ENCODE data around the gene OR52E5.

Gene OR52E5

DNA sequence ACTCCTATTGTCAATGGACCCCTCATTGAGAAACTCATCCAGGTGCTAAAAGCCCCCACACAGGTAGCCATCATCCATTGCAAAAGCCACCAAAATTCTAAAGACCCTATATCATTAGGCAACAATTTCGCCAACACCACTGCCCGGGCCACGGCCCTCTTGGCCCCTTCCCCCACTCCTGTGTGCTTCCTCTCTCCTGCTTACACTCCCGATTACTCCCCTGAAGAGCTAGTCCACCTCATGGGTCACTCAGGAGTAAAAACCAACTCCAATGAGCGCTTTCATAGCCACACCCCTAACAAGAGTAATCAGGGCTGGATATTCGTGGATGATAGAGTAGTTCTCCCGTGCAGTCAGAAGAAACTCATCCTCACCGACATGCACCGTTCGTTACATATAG is 40.1 kb downstream of the OR52E5 start:
- DNase-seq (ENCODE audit: low read depth) = no peak

DNA sequence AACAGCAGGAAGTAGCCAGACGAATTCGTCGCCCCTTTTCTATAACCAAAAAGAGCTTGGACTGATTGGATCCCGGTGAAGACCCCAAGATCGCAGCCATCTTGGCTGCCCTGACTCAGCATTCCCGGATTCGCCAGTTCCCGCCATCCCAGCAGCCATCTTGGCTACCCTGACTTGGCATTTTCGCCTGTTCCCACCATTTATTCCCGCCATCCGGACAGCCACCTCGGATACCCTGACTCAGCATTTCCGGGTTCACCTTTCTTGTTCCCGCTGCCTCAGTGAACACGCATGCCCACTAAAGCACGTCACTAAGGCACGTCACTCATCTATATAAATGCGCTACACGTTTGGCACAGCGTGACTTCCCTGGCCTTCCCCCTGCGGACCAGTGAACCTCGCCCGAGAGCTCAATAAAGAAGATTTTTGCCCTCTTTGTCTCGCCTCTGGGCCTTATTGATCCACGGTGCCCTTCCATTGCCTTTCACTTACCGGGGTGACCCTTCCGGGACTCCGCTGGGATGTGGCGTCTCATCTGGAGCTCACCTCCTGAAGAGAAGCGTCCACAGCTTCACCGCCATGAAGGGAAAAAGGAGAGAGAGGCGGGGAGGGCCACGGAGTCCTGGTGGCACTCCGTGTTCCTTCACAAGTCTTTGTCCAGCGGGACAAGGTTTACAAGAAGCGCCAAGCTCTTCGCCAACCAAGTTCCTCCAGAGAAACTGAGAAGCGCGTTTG is 45.0 kb downstream of the OR52E5 start:
- DNase-seq (ENCODE audit: low read depth) = no peak

DNA sequence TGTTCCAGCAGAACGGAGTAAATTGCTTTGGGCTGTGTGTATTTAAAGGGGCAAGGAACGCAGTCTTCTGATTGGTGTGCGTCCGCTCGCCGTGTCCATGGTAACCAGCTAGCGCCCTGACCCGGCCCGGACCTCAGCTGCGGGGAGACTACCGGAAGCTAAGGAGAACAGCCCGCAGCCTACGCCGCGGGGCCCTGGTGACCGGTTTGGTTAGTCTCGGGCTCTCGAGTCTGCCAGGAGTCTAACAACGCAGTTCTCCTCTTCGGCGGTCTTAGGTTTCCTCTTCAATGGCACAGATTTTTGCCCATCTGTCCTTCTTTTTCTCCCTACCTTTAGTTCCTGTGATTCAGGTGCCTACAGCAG is 45.6 kb downstream of the OR52E5 start:
- DNase-seq (ENCODE audit: low read depth) = no peak

DNA sequence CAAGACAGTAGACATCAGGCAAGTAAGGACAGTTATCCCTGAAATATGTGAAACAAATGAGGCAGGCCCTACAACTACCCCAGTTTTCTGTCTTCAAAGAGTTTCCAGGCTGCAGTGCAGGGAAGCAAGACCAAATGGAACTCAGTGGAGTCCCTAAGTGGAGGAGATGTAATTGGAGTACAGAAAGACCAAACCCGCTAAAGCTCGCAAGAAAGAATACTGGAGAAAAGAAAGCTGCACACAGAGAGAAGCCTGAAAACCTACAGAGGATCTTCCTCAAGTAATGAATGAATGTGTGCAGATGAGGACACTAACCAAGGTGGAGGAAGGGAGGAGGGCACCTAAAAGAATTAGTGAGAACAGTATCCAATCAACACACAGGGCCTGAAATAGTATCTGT is 47.7 kb downstream of the OR52E5 start:
- DNase-seq (ENCODE audit: low read depth) = no peak

DNA sequence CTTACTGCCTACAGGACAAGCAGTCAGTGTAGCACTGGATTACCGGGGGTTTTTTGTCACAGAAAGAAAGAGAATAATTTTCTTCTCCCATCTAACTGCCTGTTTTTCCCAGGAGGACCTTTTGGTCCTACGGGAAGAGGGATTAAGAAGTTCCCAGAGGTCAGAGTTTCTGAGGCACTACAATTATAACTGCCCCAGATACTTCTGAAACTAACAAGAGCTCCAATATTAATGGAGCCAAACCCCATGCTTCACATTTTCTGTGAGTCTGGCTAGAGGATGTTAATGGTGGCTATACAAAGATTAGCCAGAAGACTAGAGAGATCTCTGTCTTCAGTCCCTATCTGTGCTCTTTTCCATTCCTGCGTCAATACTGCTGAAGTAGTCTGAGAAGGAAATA is 48.9 kb downstream of the OR52E5 start, which contains the start of gene OR56A3:
TSS of gene OR56A3 (plus strand) at position 301 of the 400 bp plus-strand sequence. CDS start 5,096 bp downstream, outside the sequence.
- no peak for DNase-seq (ENCODE audit: low read depth)
